K562 (cell line): ENCODE measurements around the gene HRNR. TPM values are rescaled to one million over a fixed set of nuclear protein-coding genes. Genes with fewer than 3 reads are reported as not detected.

Experiments used
- ATAC-seq: fragments of 200-7000 bp; cut with Tn5 transposase; 3 replicates; pipeline ENCODE4 v1.9.1; 2020; ENCODE audit warnings: moderate library complexity
- BruUV-seq: library from RNA; stranded (reverse); fragments of 400-500 nt; replicated peaks from 2 replicates; lab custom pipeline; 2021; lab: Mats Ljungman, UMichigan
- CTCF ChIA-PET: fragments of 300-600 bp; formaldehyde crosslinking; extraction: SDS; loops from one replicate; lab custom pipeline; 2021; ENCODE audit warnings: low intra/inter-chr PET ratio; lab: Yijun Ruan, JAX
- POLR2A ChIA-PET: fragments of 300-600, 350-650 bp; sonication (Branson Sonifier 250); formaldehyde crosslinking; extraction: SDS; loops from one replicate; lab custom pipeline; 2021; ENCODE audit warnings: antibody characterized with exemption, inconsistent platforms; lab: Yijun Ruan, JAX
- DNase-seq, 4 experiments: peaks; one replicate each; pipeline versions ENCODE4 v3.0.0 to v3.0.0-alpha.2; 2011 to 2018; ENCODE audit warnings: low spot score in 3 of 4, mixed read lengths in 3 of 4; ENCODE audit errors: extremely low read depth in 1 of 4
- FAIRE-seq: peaks from 2 replicates; lab custom pipeline; 2011; peaks lifted over from hg19 to GRCh38; lab: Jason Lieb, UNC
- H2AFZ ChIP-seq: 2 replicates; pipeline ENCODE4 v1.6.0; 2011; ENCODE audit warnings: low read depth, low read length, control low read depth, inconsistent platforms
- H3K27ac ChIP-seq: fragments of 200-600 bp; 3 replicates; pipeline ENCODE4 v1.8.0; 2011; ENCODE audit warnings: low read depth, mild to moderate bottlenecking, control low read depth, inconsistent platforms, low read length, moderate library complexity, mixed read lengths; ENCODE audit errors: extremely low read depth
- H3K27me3 ChIP-seq, 2 experiments: fragments of 300-600 bp in 1 of 2; 2 replicates in 1 of 2; 3 replicates in 1 of 2; pipeline versions ENCODE4 v1.6.0 to v1.8.0; 2011; ENCODE audit warnings: inconsistent platforms in 2 of 2, low read length in 2 of 2, mild to moderate bottlenecking in 1 of 2, mixed read lengths in 1 of 2, moderate library complexity in 1 of 2; ENCODE audit not compliant: control insufficient read depth in 2 of 2, insufficient read depth in 2 of 2
- H3K36me3 ChIP-seq: fragments of 300-600 bp; 3 replicates; pipeline ENCODE4 v1.8.0; 2011; ENCODE audit warnings: mild to moderate bottlenecking, low read length, inconsistent platforms; ENCODE audit not compliant: control insufficient read depth, insufficient read depth
- H3K4me1 ChIP-seq, 2 experiments: fragments of 200-600 bp in 1 of 2; replicated peaks in 1 of 2; 2 replicates in 1 of 2; 3 replicates in 1 of 2; pipeline versions ENCODE4 v1.5.1 to v1.8.0; 2011; ENCODE audit warnings: inconsistent platforms in 2 of 2, low read length in 2 of 2, mild to moderate bottlenecking in 1 of 2, mixed read lengths in 1 of 2, moderate library complexity in 1 of 2; ENCODE audit not compliant: control insufficient read depth in 2 of 2, insufficient read depth in 2 of 2
- H3K4me2 ChIP-seq: 2 replicates; pipeline ENCODE4 v1.6.1; 2011; ENCODE audit warnings: low read length, control low read depth, inconsistent platforms, mixed read lengths; ENCODE audit not compliant: insufficient read depth
- H3K4me3 ChIP-seq: fragments of 200-600 bp; sonication (generic), shearing (Covaris generic); 2 replicates; pipeline ENCODE4 v1.5.1; 2016; ENCODE audit warnings: control low read depth, inconsistent platforms
- H3K79me2 ChIP-seq: fragments of 200-600 bp; 3 replicates; pipeline ENCODE4 v1.8.0; 2011; ENCODE audit warnings: low read length, inconsistent platforms; ENCODE audit not compliant: control insufficient read depth, insufficient read depth
- H3K9ac ChIP-seq, 2 experiments: 2 replicates each; pipeline versions ENCODE4 v1.6.0 to v1.6.1; 2011; ENCODE audit warnings: low read depth in 2 of 2, low read length in 2 of 2, control low read depth in 1 of 2, inconsistent platforms in 1 of 2, mild to moderate bottlenecking in 1 of 2, mixed read lengths in 1 of 2; ENCODE audit not compliant: insufficient read depth in 1 of 2
- H3K9me1 ChIP-seq: one replicate; pipeline ENCODE4 v1.6.0; 2011; ENCODE audit warnings: inconsistent platforms, mild to moderate bottlenecking, low read length, moderate library complexity; ENCODE audit not compliant: control insufficient read depth, insufficient read depth
- H3K9me3 ChIP-seq: replicated peaks from 2 replicates; pipeline ENCODE4 v1.5.1; 2011; ENCODE audit warnings: low read depth, low read length, inconsistent platforms; ENCODE audit not compliant: control insufficient read depth, insufficient read depth
- H4K20me1 ChIP-seq: replicated peaks from 2 replicates; pipeline ENCODE4 v1.6.1; 2011; ENCODE audit warnings: low read length, inconsistent platforms, mixed read lengths; ENCODE audit not compliant: control insufficient read depth, insufficient read depth
- BCL6 ChIP-seq: fragments of 250-450 bp; sonication (Bioruptor Pico); IDR thresholded peaks from 2 replicates; pipeline ENCODE4 v1.4.0; 2020
- COPS2 ChIP-seq: fragments of 450-650 bp; conservative IDR thresholded peaks from 2 replicates; pipeline ENCODE4 v1.6.1; 2016; ENCODE audit warnings: mild to moderate bottlenecking, moderate library complexity
- GABPA ChIP-seq: fragments of 200-800 bp; sonication (Bioruptor generic); conservative IDR thresholded peaks from 2 replicates; pipeline ENCODE4 v1.6.1; 2016; ENCODE audit warnings: low read depth, missing genetic modification characterization, missing compliant biosample characterization
- MAFK ChIP-seq: IDR thresholded peaks from 2 replicates; pipeline ENCODE4 v1.6.1; 2011; ENCODE audit warnings: low read length, improper control_type of control experiment
- POLR2G ChIP-seq: fragments of 200-400 bp; formaldehyde crosslinking; IDR thresholded peaks from 2 replicates; pipeline ENCODE4 v1.6.1; 2017; ENCODE audit warnings: low read depth, mild to moderate bottlenecking, antibody characterized with exemption, low read length, moderate library complexity
- RBM34 ChIP-seq: fragments of 200-400 bp; formaldehyde crosslinking; IDR thresholded peaks from 2 replicates; pipeline ENCODE4 v1.6.1; 2018; ENCODE audit warnings: low read length, borderline replicate concordance; ENCODE audit not compliant: insufficient read depth
- SNIP1 ChIP-seq: fragments of 450-650 bp; IDR thresholded peaks from 2 replicates; pipeline ENCODE4 v1.7.1; 2017; ENCODE audit warnings: low read depth, mild to moderate bottlenecking
- TBL1XR1 ChIP-seq, 2 experiments: IDR thresholded peaks; 2 replicates each; pipeline ENCODE4 v1.6.1; 2012; ENCODE audit warnings: improper control_type of control experiment in 2 of 2, low read length in 2 of 2, mild to moderate bottlenecking in 1 of 2
- THRAP3 ChIP-seq: fragments of 450-650 bp; IDR thresholded peaks from 2 replicates; pipeline ENCODE4 v1.6.1; 2016; ENCODE audit warnings: mild to moderate bottlenecking, inconsistent platforms, borderline replicate concordance
- ZFX ChIP-seq: sonication (generic); formaldehyde crosslinking; IDR thresholded peaks from 2 replicates; pipeline ENCODE4 v1.8.0; 2022; ENCODE audit warnings: mild to moderate bottlenecking, missing genetic modification reagents, moderate library complexity
- ZNF174 ChIP-seq: fragments of 250-450 bp; sonication (Bioruptor Pico); IDR thresholded peaks from 2 replicates; pipeline ENCODE4 v1.4.0; 2020; ENCODE audit warnings: mild to moderate bottlenecking
- ZNF41 ChIP-seq: fragments of 250-450 bp; sonication (Bioruptor Pico); conservative IDR thresholded peaks from 2 replicates; pipeline ENCODE4 v1.4.0; 2020; ENCODE audit warnings: mild to moderate bottlenecking
- WGBS: fragments of 100-300 bp; shearing (Covaris generic); methylation state at CpG from one replicate; pipeline ENCODE4 v1.1.6; 2016; ENCODE audit warnings: low coverage, mixed read lengths; ENCODE audit not compliant: insufficient coverage; ENCODE audit errors: missing lambda C conversion rate; 5-methylcytosine and 5-hydroxymethylcytosine counted together
- in situ Hi-C: fragments of 300-500 bp; cut with MboI; formaldehyde crosslinking; loops from 4 replicates; pipeline ENCODE4 v1.15.0; 2018; ENCODE audit warnings: inconsistent platforms, mixed read lengths
- intact Hi-C: fragments of 100-400 bp; cut with micrococcal nuclease; formaldehyde crosslinking; loops from 2 replicates; pipeline ENCODE4 v1.14.2; 2022
- polyA plus RNA-seq, 8 experiments: library from polyadenylated mRNA; depleted of rRNA in 4 of 8; stranded (reverse) in 5 of 8; unstranded in 3 of 8; fragments of >200 nt; fragmentation: Nextera tagmentation in 2 of 8; fragmentation: Illumina TruSeq in 1 of 8; extraction: Ambion mirVana in 2 of 8; extraction: Trizol in 1 of 8; gene quantifications; 2 replicates each; pipeline versions ENCODE4 v1.2.1 to v1.2.3, GENCODE V29; 2011 to 2014; ENCODE audit warnings: inconsistent platforms in 1 of 8, missing spikeins in 1 of 8
- total RNA-seq, 7 experiments: library from RNA; depleted of rRNA in 6 of 7; stranded (reverse); fragments of >200 nt in 6 of 7; fragmentation: Illumina TruSeq in 2 of 7; extraction: Trizol in 2 of 7; gene quantifications; 2 replicates each; pipeline versions ENCODE4 v1.2.1 to v1.2.3, GENCODE V29; 2011 to 2021; ENCODE audit warnings: low replicate concordance in 1 of 7

HRNR gene
- total and polyA plus RNA-seq, 9 of the 15 experiments (the other 6 are each of a cell fraction or from before 2014, with no cell fraction given) = not detected

GRCh38 chr1:152252157-152252556 is 28.2 kb upstream of the HRNR start:
- ChIA-PET POLR2A (no interaction called here), CTCF (no interaction called here)
- Histone ChIP-seq H3K4me2 (no peak overlapping the region), H3K9ac (no peak overlapping the region), H3K27ac (no peak overlapping the region), H3K4me1 (no peaks in the 10 kb centered on the region), H3K9me3 (no peaks in the 10 kb centered on the region), H4K20me1 (no peaks in the 10 kb centered on the region; the same call in 1 of the 2 replicates), H3K36me3 (no peaks in the 10 kb centered on the region), H3K79me2 (no peaks in the 10 kb centered on the region), H2AFZ (no peak overlapping the region), H3K27me3 (no peaks in the 10 kb centered on the region), H3K9me1 (no peaks in the 10 kb centered on the region), H3K4me3 (no peak overlapping the region)
- in situ Hi-C loops = no loop called here
- BruUV-seq = no TSS peak
- no peak for ATAC-seq
- no peak for DNase-seq
- WGBS = 0% methylated on average over 4 of the region's 4 CpGs
- no peak for FAIRE-seq
- intact Hi-C loops = no loop called here
- TF ChIP-seq ZNF174 (CRISPR knock-in tag) (no peak), BCL6 (CRISPR knock-in tag) (no peak), SNIP1 (no peak), ZNF41 (no peak), THRAP3 (no peak)

DNA sequence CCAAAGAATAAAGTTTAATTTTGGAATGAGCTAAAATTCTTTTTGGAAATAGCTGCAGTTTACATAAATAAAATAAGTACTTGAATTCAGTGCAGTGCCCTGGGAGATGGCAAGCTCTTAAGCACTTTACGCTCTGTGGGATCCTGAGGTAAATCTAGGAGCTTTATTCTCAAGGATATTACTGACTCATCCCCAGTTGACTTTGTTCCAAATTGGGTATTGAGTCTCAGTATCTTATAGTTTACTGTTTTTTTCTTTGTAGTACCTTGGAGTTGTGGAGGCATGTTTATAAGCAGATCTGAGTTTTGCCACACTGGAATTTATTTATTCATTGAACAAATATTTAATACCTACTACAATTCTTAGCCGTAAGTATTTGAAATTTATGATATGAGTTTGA is 27.4 kb upstream of the HRNR start:
- intact Hi-C loops (no loop called here), in situ Hi-C loops (no loop called here)
- BruUV-seq = no TSS peak
- POLR2A ChIA-PET = no interaction called here
- ATAC-seq (no peak), FAIRE-seq (no peak), DNase-seq (no peak)
- no peaks in the 10 kb centered on the region for H3K9me3 ChIP-seq
- TF ChIP-seq GABPA (tag) (no peak), MAFK (no peak), COPS2 (no peak), TBL1XR1 (IDR thresholded peaks at IDR 0.05; ENCODE audit: low read length in 2 of 2) (no peak), POLR2G (no peak), RBM34 (no peak), ZFX (CRISPR knock-in tag) (no peak)
- 0% methylated on average over 2 of the region's 2 CpGs for WGBS
- no peak overlapping the region for H3K9ac ChIP-seq
- no peaks in the 10 kb centered on the region for H3K9me1 ChIP-seq
- CTCF ChIA-PET = no interaction called here
- no peaks in the 10 kb centered on the region for H3K27me3 ChIP-seq
- no peaks in the 10 kb centered on the region for H3K4me1 ChIP-seq
- H3K27ac ChIP-seq = no peak overlapping the region
- H2AFZ ChIP-seq = no peak overlapping the region
- H4K20me1 ChIP-seq = no peaks in the 10 kb centered on the region; the same call in 1 of the 2 replicates
- H3K4me3 ChIP-seq = no peak overlapping the region
- no peaks in the 10 kb centered on the region for H3K36me3 ChIP-seq
- no peak overlapping the region for H3K4me2 ChIP-seq
- H3K79me2 ChIP-seq = no peaks in the 10 kb centered on the region
